Heart left ventricle (tissue), 13 donors: ENCODE data around the gene OPRL1.

Experiments
- CTCF ChIP-seq, 12 donors: fragments of 200-600 bp; sonication (generic) in 4 of 12; IDR thresholded peaks; one replicate each; pipeline versions ENCODE4 v1.5.0 to v1.8.0; 2018 to 2022; ENCODE audit warnings: antibody characterized with exemption in 12 of 12, mild to moderate bottlenecking in 5 of 12
- POLR2A ChIP-seq, 2 donors: fragments of 450-650 bp; IDR thresholded peaks; one replicate each; pipeline ENCODE4 v1.6.1; 2017; ENCODE audit warnings: antibody characterized with exemption in 2 of 2, mild to moderate bottlenecking in 2 of 2, moderate library complexity in 2 of 2
- donor health status: ischemic (EF 13 %, LVEDD 7.1; RV severe dilation, severe dysfunction).
- donor health status: DM: no; HTN: yes; CAD: no.
- donor health status: DM: no; HTN: no; CAD: no.
- donor health status: ischemic (EF 25% LVEDD 6.9; RV normal size, moderate dysfunction).
- donor health status: ischemic (EF 25% LVEDD 5.7; RV mildly dilated, moderate dysfunction).
- donor health status: ischemic (EF 35%, LVEDD 5.7; RV mildly dilated, moderate dysfunction).
- donor health status: nonischemic (EF 11% LVEDD 7.7; RV severe dilation, severe dysfunction).
- donor health status: DM: yes; HTN: yes; CAD: no.
- donor health status: PGD.
- donor health status: ischemic (EF 29% LVEDD 5.4; RV normal size, mild dysfunction).
- donor health status: nonischemic (EF 23%, LVEDD 6.1; RV moderate dilation, normal function).

DNA sequence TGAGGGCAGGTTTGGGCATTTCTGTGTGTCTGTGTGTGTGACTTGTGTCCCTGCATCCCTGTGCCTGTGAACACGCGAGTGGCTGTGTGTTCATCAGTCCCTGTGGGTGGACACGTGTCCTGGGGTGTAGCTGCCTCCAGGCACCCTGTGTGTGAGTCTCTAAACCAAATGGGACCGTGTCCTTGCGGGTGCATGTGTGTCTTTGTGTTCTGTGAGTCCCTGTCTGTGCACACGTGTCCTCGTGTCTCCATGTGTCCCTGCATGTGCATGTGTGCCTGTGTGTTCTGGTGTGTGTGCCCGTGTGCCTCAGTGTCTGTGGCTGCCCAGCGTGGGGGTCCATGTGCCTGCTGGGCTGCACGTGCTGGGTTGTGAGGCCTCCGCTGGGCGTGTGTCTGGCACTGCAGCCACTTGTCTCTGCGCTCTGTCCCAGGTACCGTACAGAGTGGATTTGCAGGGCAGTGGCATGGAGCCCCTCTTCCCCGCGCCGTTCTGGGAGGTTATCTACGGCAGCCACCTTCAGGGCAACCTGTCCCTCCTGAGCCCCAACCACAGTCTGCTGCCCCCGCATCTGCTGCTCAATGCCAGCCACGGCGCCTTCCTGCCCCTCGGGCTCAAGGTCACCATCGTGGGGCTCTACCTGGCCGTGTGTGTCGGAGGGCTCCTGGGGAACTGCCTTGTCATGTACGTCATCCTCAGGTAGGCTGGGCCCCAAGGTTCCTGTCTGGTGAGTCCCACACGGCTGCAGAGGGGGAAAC lies 12.6 kb downstream of the OPRL1 start:
- TF ChIP-seq CTCF (IDR thresholded peaks at IDR 0.05) (no peak), POLR2A (IDR thresholded peaks at IDR 0.05) (no peak)
